NB4 (cell line): Measurements from ENCODE around the gene SERTAD3.
"Not testable (repeated sequence)": the region's sequence is repeated elsewhere in the genome, so short reads cannot be mapped to it uniquely, and the experiment has no call there.

Experiments used
- CTCF ChIP-seq: IDR thresholded peaks from one replicate; pipeline ENCODE4 v1.5.1; 2012; ENCODE audit warnings: low read depth, low read length
- MAX ChIP-seq: IDR thresholded peaks from 2 replicates; pipeline ENCODE4 v1.6.1; 2011; ENCODE audit warnings: low read depth, low read length
- POLR2A ChIP-seq: IDR thresholded peaks from 2 replicates; pipeline ENCODE4 v1.6.1; 2011; ENCODE audit warnings: mild to moderate bottlenecking; ENCODE audit not compliant: insufficient read length; ENCODE audit errors: extremely low read depth

DNA sequence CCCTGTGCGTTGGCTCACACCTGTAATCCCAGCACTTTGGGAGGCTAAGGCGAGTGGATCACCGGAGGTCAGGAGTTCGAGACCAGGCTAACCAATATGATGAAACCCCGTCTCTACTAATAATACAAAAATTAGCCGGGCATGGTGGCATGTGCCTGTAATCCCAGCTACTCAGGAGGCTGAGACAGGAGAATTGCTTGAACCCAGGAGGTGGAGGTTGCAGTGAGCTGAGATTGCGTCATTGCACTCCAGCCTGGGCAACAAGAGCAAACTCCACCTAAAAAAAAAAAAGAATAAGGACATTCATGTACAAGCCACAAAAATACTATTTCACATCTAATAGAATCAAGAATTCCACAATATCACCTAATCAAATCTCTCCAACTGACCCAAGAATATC is 15.9 kb downstream of the SERTAD3 start:
- TF ChIP-seq CTCF, POLR2A, MAX: not testable (repeated sequence)
